22Rv1 (cell line): ENCODE measurements around the gene SPATA3.

ENCODE experiments used
- H3K27ac ChIP-seq: fragments of 450-650 bp; 2 replicates; pipeline ENCODE4 v1.5.1; 2017
- ZFX ChIP-seq: fragments of 450-650 bp; IDR thresholded peaks from 2 replicates; pipeline ENCODE4 v1.6.1; 2017; ENCODE audit warnings: antibody characterized with exemption, borderline replicate concordance
- TF ChIP-seq, protein P1 (sequence below): fragments of 450-650 bp; IDR thresholded peaks from 2 replicates; pipeline ENCODE4 v1.5.1; 2017; ENCODE audit warnings: mild to moderate bottlenecking

The SPATA3 gene

GRCh38 chr2:230982126-230982525 is 13.8 kb upstream of the SPATA3 start:
- H3K27ac ChIP-seq: no peak overlapping the region
- no peak for TF ChIP-seq ZFX
- TF ChIP-seq, protein P1, sequence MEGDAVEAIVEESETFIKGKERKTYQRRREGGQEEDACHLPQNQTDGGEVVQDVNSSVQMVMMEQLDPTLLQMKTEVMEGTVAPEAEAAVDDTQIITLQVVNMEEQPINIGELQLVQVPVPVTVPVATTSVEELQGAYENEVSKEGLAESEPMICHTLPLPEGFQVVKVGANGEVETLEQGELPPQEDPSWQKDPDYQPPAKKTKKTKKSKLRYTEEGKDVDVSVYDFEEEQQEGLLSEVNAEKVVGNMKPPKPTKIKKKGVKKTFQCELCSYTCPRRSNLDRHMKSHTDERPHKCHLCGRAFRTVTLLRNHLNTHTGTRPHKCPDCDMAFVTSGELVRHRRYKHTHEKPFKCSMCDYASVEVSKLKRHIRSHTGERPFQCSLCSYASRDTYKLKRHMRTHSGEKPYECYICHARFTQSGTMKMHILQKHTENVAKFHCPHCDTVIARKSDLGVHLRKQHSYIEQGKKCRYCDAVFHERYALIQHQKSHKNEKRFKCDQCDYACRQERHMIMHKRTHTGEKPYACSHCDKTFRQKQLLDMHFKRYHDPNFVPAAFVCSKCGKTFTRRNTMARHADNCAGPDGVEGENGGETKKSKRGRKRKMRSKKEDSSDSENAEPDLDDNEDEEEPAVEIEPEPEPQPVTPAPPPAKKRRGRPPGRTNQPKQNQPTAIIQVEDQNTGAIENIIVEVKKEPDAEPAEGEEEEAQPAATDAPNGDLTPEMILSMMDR: no peak

- H3K27ac ChIP-seq: no peak overlapping the region
- TF ChIP-seq, protein P1: no peak
- no peak for TF ChIP-seq ZFX
These were observed 13.4 kb upstream of the SPATA3 start for GRCh38 chr2:230982528-230982927.

DNA sequence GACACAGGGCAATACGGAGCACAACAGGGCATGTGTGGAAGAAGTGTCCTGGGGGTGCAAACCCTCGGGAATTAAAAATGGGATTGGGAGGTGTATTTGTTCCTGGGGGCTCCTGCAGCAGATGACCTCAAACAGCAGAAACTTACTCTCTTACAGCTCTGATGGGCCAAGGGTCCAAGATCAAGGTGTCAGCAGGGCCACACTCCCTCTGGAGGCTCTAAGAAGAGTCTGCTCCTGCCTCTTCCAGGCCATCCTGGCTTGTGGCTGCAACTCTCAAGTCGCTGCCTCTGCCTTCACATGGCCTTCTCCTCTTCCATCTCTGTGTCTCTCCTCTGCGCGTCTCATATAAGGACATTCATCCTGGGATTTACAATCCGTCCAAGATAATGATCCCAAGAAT is 12.4 kb upstream of the SPATA3 start:
- no peak overlapping the region for H3K27ac ChIP-seq
- TF ChIP-seq, protein P1: no peak
- TF ChIP-seq ZFX: no peak

- TF ChIP-seq ZFX: no peak
- TF ChIP-seq, protein P1: no peak
- no peak overlapping the region for H3K27ac ChIP-seq
These were observed 11.3 kb upstream of the SPATA3 start for GRCh38 chr2:230984393-230985220.

DNA sequence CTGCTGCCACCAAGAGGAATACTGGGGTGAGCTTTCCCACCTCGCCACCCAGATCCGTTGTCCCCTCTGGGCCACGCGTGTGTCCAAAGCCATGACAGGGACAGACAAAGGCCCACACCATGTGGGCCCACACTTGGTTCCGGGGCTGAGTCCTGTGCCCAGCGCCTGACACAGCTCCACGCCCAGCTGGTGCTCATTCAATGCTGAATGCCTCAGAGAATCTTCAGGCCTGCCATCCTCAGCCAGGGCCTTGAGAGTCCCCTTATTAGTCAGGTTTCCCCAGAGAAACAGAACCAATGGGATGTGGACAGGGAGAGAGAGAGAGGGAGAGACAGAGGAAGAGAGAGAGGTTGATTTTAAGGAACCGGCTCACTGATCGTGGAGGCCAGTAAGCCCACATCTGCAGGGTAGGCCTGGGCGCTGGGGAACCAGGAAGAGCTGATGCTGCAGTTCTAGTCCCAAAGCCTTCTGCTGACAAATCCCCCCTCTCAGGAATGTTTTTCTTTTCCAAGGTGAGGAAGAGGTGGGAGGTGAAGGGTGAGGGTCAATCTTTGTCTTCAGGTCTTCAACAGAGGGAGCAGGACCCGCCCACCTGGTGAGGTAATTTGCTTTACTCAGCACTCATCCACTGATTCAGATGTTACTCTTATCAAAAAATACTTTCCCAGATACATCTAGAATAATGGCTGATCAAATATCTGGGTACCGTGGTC is 10.2 kb upstream of the SPATA3 start:
- TF ChIP-seq, protein P1: no peak
- TF ChIP-seq ZFX: no peak
- no peak overlapping the region for H3K27ac ChIP-seq

DNA sequence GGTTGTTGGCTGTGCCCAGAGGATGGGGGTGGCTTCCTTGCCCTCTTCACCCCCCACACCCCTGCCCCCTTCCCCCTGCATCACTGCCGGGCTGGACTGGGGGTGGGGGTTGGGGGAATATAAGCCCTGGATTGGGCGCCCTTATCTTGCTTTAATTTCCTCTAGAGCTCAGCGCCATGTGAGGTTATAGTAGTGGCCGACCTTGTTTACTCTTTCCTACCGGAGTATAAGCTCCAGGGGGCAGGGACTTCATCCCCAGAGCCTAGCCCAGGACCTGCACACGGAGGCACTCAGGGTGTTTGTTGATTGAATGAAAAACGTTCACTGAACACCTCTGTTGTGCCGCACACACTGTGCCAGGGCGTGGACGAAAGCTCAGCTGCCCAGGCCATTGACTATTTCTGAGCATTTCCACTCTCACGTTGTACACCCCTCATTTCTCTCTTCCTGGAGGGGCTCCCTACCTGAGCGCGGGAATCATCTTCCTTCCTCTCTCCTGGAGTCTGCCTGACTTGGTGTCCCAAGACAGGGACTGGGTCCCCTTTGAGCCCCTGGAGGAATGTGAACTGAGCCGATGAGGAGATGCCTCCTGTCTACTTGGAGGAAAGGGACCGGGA is 9.3 kb upstream of the SPATA3 start:
- TF ChIP-seq ZFX: no peak
- TF ChIP-seq, protein P1: no peak
- H3K27ac ChIP-seq: no peak overlapping the region
